Epithelial cell of esophagus (primary cell): ENCODE results near the gene ELFN1.
"Not testable (repeated sequence)": the region's sequence is repeated elsewhere in the genome, so short reads cannot be mapped to it uniquely, and the experiment has no call there.

Experiments
- DNase-seq: peaks from one replicate; pipeline ENCODE4 v3.0.0; 2010; ENCODE audit warnings: low read depth
- H3K4me3 ChIP-seq: 2 replicates; pipeline ENCODE4 v1.5.1; 2011; ENCODE audit warnings: mild to moderate bottlenecking, low read length, control low read depth
- CTCF ChIP-seq: IDR thresholded peaks from 2 replicates; pipeline ENCODE4 v1.5.1; 2011; ENCODE audit warnings: low read depth, mild to moderate bottlenecking, low read length, control low read depth, inconsistent platforms; ENCODE audit not compliant: insufficient read depth; ENCODE audit errors: missing control alignments

ELFN1 gene

GRCh38 chr7:1715331-1715625 is 45.2 kb downstream of the ELFN1 start:
- no peak for TF ChIP-seq CTCF
- no peak for DNase-seq
- H3K4me3 ChIP-seq, result no peak overlapping the region

- TF ChIP-seq CTCF, result no peak
- no peak overlapping the region for H3K4me3 ChIP-seq
- DNase-seq, result no peak
These were observed 45.6 kb downstream of the ELFN1 start for GRCh38 chr7:1715671-1716074.

GRCh38 chr7:1716263-1717094 is 46.4 kb downstream of the ELFN1 start:
- peak; percentile 19 for DNase-seq
- H3K4me3 ChIP-seq, result no peak overlapping the region
- no peak for TF ChIP-seq CTCF

GRCh38 chr7:1717095-1717483 is 47.0 kb downstream of the ELFN1 start:
- no peak for DNase-seq
- H3K4me3 ChIP-seq, result no peak overlapping the region
- no peak for TF ChIP-seq CTCF

GRCh38 chr7:1717903-1718676 is 48.0 kb downstream of the ELFN1 start:
- DNase-seq, result no peak
- TF ChIP-seq CTCF, result no peak
- H3K4me3 ChIP-seq, result no peak overlapping the region

GRCh38 chr7:1718850-1719249 is 48.8 kb downstream of the ELFN1 start:
- DNase-seq, H3K4me3 ChIP-seq: not testable (repeated sequence)

GRCh38 chr7:1719256-1719655 is 49.2 kb downstream of the ELFN1 start:
- not testable (repeated sequence) for DNase-seq, H3K4me3 ChIP-seq

GRCh38 chr7:1719913-1720312 is 49.8 kb downstream of the ELFN1 start:
- DNase-seq, result no peak
- no peak for TF ChIP-seq CTCF

More at GRCh38 chr7:1719913-1720312, 49.8 kb downstream of the ELFN1 start:
- no peak overlapping the region for H3K4me3 ChIP-seq
